Nephron (organoid): ENCODE data around the gene UFSP2.

Source experiments
- H3K27ac Mint-ChIP-seq, 3 experiments: 2 replicates each; pipeline ENCODE4 v1.8.0; 2020; ENCODE audit warnings: mixed read lengths in 3 of 3, mild to moderate bottlenecking in 2 of 3, moderate library complexity in 1 of 3
- H3K27me3 Mint-ChIP-seq: 2 replicates; pipeline ENCODE4 v1.8.0; 2021; ENCODE audit warnings: low read depth, mild to moderate bottlenecking, moderate library complexity, mixed read lengths
- H3K36me3 Mint-ChIP-seq: 2 replicates; pipeline ENCODE4 v1.8.0; 2020; ENCODE audit warnings: low read depth, mixed read lengths
- H3K4me1 Mint-ChIP-seq: 2 replicates; pipeline ENCODE4 v1.8.0; 2020; ENCODE audit warnings: mixed read lengths
- H3K4me3 Mint-ChIP-seq, 3 experiments: 2 replicates each; pipeline ENCODE4 v1.8.0; 2020; ENCODE audit warnings: mild to moderate bottlenecking in 3 of 3, mixed read lengths in 3 of 3, moderate library complexity in 2 of 3
- H3K9me3 Mint-ChIP-seq: 2 replicates; pipeline ENCODE4 v1.8.0; 2020; ENCODE audit warnings: mixed read lengths
- TF ChIP-seq, protein P1 (sequence below), 3 experiments: fragments of 200-600 bp; sonication (generic); IDR thresholded peaks; one replicate each; pipeline ENCODE4 v1.5.0; 2021; ENCODE audit warnings: antibody characterized with exemption in 3 of 3; ENCODE audit not compliant: unreplicated experiment in 3 of 3

Gene UFSP2

DNA sequence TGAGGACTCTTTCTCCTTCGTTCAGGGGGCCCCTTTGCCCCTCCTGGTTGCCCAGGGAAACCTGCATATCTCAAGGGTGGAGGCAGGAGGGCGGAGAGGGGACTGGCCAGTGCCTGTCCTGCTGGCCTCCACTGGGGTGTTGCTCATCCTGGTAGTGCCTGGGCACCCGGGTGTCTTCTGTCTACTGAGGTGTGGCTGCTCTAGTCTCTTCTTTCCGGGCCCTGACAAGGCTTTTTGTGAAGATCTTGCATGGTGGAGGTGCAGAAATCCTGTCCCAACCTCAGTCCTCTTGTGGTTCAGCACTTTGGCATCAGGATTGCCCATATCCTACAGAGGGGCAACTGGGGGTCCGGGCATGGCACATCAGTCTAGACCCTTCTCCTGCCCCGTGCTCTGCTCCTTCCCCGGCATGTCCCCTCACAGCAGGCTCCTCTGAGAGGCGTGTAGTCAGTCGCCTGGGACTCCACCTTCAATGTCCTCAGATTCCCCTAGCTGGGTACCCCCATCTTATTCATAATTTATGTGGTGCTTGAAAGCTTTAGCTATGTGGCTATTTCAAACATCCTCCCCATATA is 43.9 kb upstream of the UFSP2 start:
- no peaks in the 10 kb centered on the region for H3K9me3 Mint-ChIP-seq
- H3K4me3 Mint-ChIP-seq, result peak overlapping the region in 2 of 3 experiments; percentile 33 to 84
- no peaks in the 10 kb centered on the region for H3K36me3 Mint-ChIP-seq
- TF ChIP-seq, protein P1, sequence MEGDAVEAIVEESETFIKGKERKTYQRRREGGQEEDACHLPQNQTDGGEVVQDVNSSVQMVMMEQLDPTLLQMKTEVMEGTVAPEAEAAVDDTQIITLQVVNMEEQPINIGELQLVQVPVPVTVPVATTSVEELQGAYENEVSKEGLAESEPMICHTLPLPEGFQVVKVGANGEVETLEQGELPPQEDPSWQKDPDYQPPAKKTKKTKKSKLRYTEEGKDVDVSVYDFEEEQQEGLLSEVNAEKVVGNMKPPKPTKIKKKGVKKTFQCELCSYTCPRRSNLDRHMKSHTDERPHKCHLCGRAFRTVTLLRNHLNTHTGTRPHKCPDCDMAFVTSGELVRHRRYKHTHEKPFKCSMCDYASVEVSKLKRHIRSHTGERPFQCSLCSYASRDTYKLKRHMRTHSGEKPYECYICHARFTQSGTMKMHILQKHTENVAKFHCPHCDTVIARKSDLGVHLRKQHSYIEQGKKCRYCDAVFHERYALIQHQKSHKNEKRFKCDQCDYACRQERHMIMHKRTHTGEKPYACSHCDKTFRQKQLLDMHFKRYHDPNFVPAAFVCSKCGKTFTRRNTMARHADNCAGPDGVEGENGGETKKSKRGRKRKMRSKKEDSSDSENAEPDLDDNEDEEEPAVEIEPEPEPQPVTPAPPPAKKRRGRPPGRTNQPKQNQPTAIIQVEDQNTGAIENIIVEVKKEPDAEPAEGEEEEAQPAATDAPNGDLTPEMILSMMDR (IDR thresholded peaks at IDR 0.05; ENCODE audit: unreplicated experiment in 3 of 3), result no peak
- H3K4me1 Mint-ChIP-seq, result peaks cover 9% of the 10 kb centered on the region
- H3K27ac Mint-ChIP-seq, result no peak overlapping the region
- peaks cover 50% of the 10 kb centered on the region for H3K27me3 Mint-ChIP-seq

DNA sequence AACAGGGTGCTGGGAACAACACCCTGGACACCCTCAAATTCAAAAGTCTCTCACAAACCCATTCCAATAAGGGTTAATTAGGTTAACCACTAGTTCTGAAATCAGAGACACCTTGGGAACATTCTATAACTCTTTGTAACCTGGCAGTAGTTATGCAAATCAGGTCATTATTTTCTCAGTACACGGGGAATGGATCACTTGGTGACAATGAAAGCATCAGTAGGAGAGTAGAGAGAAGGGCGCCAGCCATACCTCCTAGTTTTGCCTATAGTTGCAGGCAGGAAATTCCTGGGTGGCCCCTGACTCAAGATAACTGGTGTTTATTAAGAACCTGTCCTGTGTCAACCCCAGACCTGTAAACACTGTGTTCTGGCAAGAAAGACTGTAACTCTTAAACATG is 43.2 kb upstream of the UFSP2 start:
- Mint-ChIP-seq H3K27ac (no peak overlapping the region), H3K27me3 (peaks cover 50% of the 10 kb centered on the region), H3K4me1 (peaks cover 9% of the 10 kb centered on the region), H3K4me3 (no peak overlapping the region), H3K9me3 (no peaks in the 10 kb centered on the region), H3K36me3 (no peaks in the 10 kb centered on the region)
- TF ChIP-seq, protein P1 (IDR thresholded peaks at IDR 0.05; ENCODE audit: unreplicated experiment in 3 of 3), result no peak

DNA sequence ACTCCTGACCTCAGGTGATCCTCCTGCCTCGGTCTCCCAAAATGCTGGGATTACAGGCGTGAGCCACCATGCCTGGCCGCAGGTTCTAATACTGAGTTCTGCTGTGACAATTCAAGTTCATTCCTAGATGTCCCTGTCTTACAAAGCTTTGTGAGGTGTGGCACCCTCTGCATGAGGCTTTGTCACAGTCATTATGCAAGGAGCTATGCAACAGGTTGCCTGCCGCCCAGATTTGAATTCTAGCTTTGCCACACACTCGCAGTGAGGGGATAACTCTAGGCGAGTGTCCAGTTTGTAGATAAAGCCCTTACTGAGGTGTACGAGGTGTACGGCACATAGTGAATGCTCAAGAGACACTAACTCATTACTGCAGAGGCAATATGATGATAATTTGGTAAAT is 42.2 kb upstream of the UFSP2 start:
- TF ChIP-seq, protein P1 (IDR thresholded peaks at IDR 0.05; ENCODE audit: unreplicated experiment in 3 of 3), result no peak

DNA sequence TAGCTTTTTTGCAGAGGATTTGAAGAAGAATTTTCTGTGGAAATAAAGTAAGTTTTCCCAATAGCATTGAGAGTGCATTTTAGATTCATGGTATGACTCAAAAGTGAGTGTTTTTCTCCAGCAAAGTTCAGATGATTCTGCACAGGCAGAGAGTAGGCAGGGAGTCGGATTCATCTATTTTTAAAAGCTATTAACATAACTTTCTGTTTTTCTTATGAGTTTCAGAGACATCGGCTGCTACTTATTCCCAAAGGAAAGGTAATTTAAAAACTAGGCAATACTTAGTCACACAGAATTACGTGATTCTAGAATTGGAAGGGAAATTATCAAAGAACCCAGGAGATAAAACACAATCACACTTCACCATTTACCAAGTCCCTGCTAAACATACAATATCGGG is 41.3 kb upstream of the UFSP2 start:
- Mint-ChIP-seq H3K4me3 (peak overlapping the region in 1 of 3 experiments; percentile 32), H3K27ac (no peak overlapping the region), H3K9me3 (no peaks in the 10 kb centered on the region), H3K36me3 (no peaks in the 10 kb centered on the region), H3K27me3 (peaks cover 41% of the 10 kb centered on the region), H3K4me1 (peaks cover 9% of the 10 kb centered on the region)
- TF ChIP-seq, protein P1 (IDR thresholded peaks at IDR 0.05; ENCODE audit: unreplicated experiment in 3 of 3), result no peak

More for the DNA sequence above, 42.2 kb upstream of the UFSP2 start:
- Mint-ChIP-seq H3K4me1 (peaks cover 9% of the 10 kb centered on the region), H3K4me3 (no peak overlapping the region), H3K9me3 (no peaks in the 10 kb centered on the region), H3K36me3 (no peaks in the 10 kb centered on the region), H3K27ac (no peak overlapping the region), H3K27me3 (peaks cover 42% of the 10 kb centered on the region)

DNA sequence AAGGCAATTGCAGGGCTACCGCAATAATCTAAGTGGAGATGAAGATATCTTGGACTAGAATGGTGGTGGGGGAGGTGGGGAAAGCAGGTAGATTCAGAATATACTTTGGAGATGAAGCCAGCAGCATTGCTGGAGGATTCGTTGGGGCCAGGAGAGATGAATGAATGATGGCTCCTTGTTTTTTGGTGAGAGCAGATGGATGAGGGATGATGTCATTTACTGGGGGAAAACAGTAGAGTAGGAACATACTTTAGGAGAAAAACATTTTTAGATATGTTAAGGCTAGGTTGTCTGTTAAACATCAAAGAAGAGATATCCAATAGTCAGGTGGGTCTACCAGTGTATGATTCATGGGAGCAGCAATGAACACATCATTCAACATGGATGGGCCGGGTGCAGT is 39.9 kb upstream of the UFSP2 start:
- Mint-ChIP-seq H3K36me3 (no peaks in the 10 kb centered on the region), H3K4me3 (no peak overlapping the region), H3K9me3 (no peaks in the 10 kb centered on the region), H3K4me1 (peaks cover 9% of the 10 kb centered on the region), H3K27ac (no peak overlapping the region), H3K27me3 (peaks cover 39% of the 10 kb centered on the region)
- TF ChIP-seq, protein P1 (IDR thresholded peaks at IDR 0.05; ENCODE audit: unreplicated experiment in 3 of 3), result no peak

DNA sequence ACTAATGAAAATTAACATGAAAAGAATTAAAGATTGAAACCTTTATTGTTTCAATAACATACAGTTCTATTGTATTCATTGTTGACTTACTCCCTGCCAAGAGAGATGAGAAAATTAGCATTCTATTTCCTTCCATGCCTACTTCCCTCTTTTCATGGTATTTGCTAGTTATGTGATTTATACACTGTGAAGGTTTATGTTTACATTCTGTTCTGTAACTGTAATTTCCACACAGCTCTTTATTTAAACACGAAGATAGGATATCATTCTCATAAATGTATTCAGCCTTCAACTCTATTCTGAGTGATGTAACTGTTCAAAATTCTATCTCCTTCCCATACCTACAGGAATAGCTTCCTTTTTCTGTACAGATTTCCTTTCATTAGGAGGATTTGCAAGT is 39.1 kb upstream of the UFSP2 start:
- TF ChIP-seq, protein P1 (IDR thresholded peaks at IDR 0.05; ENCODE audit: unreplicated experiment in 3 of 3), result no peak
- H3K36me3 Mint-ChIP-seq, result no peaks in the 10 kb centered on the region
- no peaks in the 10 kb centered on the region for H3K9me3 Mint-ChIP-seq
- peaks cover 33% of the 10 kb centered on the region for H3K27me3 Mint-ChIP-seq
- no peak overlapping the region for H3K27ac Mint-ChIP-seq
- H3K4me3 Mint-ChIP-seq, result no peak overlapping the region
- peaks cover 9% of the 10 kb centered on the region for H3K4me1 Mint-ChIP-seq
